KMS-11 (cell line): ENCODE results near the gene PDE4D.

Source experiments
- H2AFZ ChIP-seq: fragments of 200-600 bp; sonication (generic); 2 replicates; pipeline ENCODE4 v1.6.1; 2016; ENCODE audit warnings: antibody characterized with exemption, mixed run types, low read depth
- H3K27ac ChIP-seq: fragments of 200-600 bp; sonication (generic); 2 replicates; pipeline ENCODE4 v1.6.1; 2016; ENCODE audit warnings: mild to moderate bottlenecking, mixed run types
- H3K27me3 ChIP-seq: fragments of 200-600 bp; sonication (generic); 2 replicates; pipeline ENCODE4 v1.6.1; 2017; ENCODE audit warnings: mild to moderate bottlenecking, low read depth, mixed run types, moderate library complexity; ENCODE audit not compliant: insufficient read depth
- H3K36me3 ChIP-seq: fragments of 200-600 bp; sonication (generic); 2 replicates; pipeline ENCODE4 v1.6.1; 2017; ENCODE audit warnings: mild to moderate bottlenecking, mixed run types; ENCODE audit not compliant: insufficient read depth
- H3K4me1 ChIP-seq: fragments of 200-600 bp; sonication (generic); 2 replicates; pipeline ENCODE4 v1.6.1; 2016; ENCODE audit warnings: mild to moderate bottlenecking, low read depth, mixed run types; ENCODE audit not compliant: poor library complexity, severe bottlenecking
- H3K4me2 ChIP-seq: fragments of 200-600 bp; sonication (generic); 2 replicates; pipeline ENCODE4 v1.7.0; 2016; ENCODE audit warnings: mild to moderate bottlenecking, mixed run types
- H3K4me3 ChIP-seq: fragments of 200-600 bp; sonication (generic); IDR thresholded peaks from 2 replicates; pipeline ENCODE4 v1.6.1; 2017; ENCODE audit warnings: low read depth, low read length, mixed read lengths; ENCODE audit not compliant: insufficient read depth
- H3K79me2 ChIP-seq: fragments of 200-600 bp; sonication (generic); 2 replicates; pipeline ENCODE4 v1.6.1; 2016; ENCODE audit warnings: low read depth, mixed run types; ENCODE audit not compliant: insufficient read depth
- H3K9ac ChIP-seq: fragments of 200-600 bp; sonication (generic); 2 replicates; pipeline ENCODE4 v1.6.1; 2016; ENCODE audit warnings: mild to moderate bottlenecking, mixed run types
- H4K20me1 ChIP-seq: fragments of 200-600 bp; sonication (generic); 2 replicates; pipeline ENCODE4 v1.6.1; 2016; ENCODE audit warnings: mild to moderate bottlenecking, mixed run types; ENCODE audit not compliant: insufficient read depth
- TF ChIP-seq, protein P1 (sequence below): fragments of 200-600 bp; sonication (generic); conservative IDR thresholded peaks from 2 replicates; pipeline ENCODE4 v1.6.1; 2017; ENCODE audit warnings: low read depth, mild to moderate bottlenecking, antibody characterized with exemption, low read length, moderate library complexity, mixed read lengths

Gene PDE4D

DNA sequence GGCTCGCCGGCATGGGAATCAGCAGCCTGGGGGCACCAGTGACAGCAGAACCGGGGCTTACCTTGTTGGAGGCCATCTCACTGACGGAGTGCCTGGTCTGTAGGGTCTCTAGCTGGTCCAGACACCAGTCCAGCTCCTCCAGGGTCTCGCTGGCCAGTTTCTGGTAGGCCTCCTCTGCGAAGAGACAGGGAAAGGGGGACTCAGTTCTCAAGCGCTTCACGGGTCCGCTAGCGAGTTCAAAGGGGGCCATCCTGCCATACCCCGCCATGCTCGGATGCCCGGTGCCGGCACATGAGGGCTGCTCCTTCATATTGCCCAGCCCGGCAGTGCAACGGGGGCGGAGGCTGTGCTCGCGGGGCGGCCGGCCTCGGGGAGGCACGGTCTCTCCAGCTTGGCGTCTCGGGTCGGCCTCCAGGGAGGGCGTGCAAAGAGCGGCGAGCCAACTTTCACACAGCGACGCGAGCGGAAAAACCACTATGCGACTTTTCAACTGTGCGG is 854.7 kb downstream of the PDE4D start:
- no peak overlapping the region for H3K4me3 ChIP-seq
- peak overlapping the region; percentile 94 for H3K4me2 ChIP-seq
- peaks cover 87% of the 10 kb centered on the region for H3K79me2 ChIP-seq
- peak overlapping the region; percentile 45 for H2AFZ ChIP-seq
- H3K36me3 ChIP-seq = peaks cover 4% of the 10 kb centered on the region; the same call in 1 of the 2 replicates
- no peaks in the 10 kb centered on the region for H4K20me1 ChIP-seq
- TF ChIP-seq, protein P1, sequence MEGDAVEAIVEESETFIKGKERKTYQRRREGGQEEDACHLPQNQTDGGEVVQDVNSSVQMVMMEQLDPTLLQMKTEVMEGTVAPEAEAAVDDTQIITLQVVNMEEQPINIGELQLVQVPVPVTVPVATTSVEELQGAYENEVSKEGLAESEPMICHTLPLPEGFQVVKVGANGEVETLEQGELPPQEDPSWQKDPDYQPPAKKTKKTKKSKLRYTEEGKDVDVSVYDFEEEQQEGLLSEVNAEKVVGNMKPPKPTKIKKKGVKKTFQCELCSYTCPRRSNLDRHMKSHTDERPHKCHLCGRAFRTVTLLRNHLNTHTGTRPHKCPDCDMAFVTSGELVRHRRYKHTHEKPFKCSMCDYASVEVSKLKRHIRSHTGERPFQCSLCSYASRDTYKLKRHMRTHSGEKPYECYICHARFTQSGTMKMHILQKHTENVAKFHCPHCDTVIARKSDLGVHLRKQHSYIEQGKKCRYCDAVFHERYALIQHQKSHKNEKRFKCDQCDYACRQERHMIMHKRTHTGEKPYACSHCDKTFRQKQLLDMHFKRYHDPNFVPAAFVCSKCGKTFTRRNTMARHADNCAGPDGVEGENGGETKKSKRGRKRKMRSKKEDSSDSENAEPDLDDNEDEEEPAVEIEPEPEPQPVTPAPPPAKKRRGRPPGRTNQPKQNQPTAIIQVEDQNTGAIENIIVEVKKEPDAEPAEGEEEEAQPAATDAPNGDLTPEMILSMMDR = no peak
- peak overlapping the region; percentile 94 for H3K27ac ChIP-seq
- peaks cover 53% of the 10 kb centered on the region for H3K4me1 ChIP-seq
- peak overlapping the region; percentile 94 for H3K9ac ChIP-seq
- no peaks in the 10 kb centered on the region for H3K27me3 ChIP-seq

DNA sequence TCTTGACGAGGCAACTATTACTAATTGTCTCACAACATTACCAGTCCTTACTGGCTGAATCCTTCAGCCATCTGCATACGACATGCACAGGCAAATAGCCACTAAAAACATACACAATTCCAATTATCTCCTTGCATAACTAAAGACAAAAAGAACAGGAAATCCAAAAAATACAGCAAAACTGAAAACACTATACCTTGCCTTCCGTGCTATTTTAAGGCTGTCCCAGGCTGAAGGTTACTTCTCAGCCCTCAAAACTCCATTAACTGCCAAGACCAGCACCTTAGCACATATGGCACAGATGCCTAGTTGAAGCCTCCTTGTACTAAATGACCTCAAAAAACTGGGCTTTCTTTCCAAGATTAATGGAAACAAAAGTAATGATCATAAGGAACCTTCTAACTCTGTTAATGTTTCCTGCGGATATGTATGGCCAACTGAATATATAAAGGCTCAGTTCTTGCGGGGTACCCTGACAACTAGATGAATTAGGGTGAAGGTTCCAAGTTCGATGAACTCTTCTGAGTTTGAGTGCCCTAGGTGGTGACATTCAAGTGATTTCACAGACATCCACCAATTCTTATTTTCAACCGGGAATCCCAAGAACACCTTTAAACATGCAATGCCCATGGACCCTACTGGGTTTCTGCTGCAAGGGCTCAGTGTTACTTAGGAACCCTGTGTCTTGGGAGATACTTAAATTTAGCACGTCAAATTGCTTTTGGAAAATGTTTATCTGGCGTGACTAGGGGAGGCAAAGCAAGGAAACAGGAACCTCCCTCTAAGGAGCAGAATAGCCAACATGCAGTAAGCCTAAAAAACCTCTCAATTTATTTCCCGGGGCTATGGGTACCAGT is 855.4 kb downstream of the PDE4D start:
- TF ChIP-seq, protein P1 = no peak; the same call in 1 of the 2 replicates
- H3K4me1 ChIP-seq = peaks cover 58% of the 10 kb centered on the region
- H3K27ac ChIP-seq = peak overlapping the region; percentile 94
- no peaks in the 10 kb centered on the region for H3K27me3 ChIP-seq
- H3K9ac ChIP-seq = peak overlapping the region; percentile 94
- no peaks in the 10 kb centered on the region for H4K20me1 ChIP-seq
- no peak overlapping the region for H2AFZ ChIP-seq
- peak overlapping the region; percentile 94 for H3K4me2 ChIP-seq
- H3K36me3 ChIP-seq = peaks cover 7% of the 10 kb centered on the region; the same call in 1 of the 2 replicates
- peaks cover 94% of the 10 kb centered on the region for H3K79me2 ChIP-seq
- no peak overlapping the region for H3K4me3 ChIP-seq

DNA sequence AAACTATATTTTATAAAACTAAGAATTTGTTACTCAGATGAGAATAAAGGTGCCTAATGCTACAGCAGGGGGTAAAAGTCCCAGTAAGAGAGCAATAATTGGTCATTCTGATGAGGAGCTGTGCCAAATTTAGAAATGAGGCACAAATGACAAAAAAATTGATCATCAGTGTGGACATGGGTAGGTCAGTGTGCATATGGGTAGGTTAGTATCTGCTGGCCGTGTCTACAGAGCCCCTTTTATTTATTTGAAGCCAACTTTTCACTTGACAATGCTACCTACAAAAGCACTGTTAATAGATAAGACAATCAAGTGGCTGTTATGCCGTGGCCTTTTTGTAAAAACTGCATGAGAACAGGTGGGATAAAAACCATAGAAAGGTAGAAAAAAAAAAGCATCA is 856.1 kb downstream of the PDE4D start:
- peak overlapping the region; percentile 94 for H3K4me2 ChIP-seq
- peaks cover 8% of the 10 kb centered on the region; the same call in 1 of the 2 replicates for H3K36me3 ChIP-seq
- H3K27me3 ChIP-seq = no peaks in the 10 kb centered on the region
- no peak overlapping the region for H3K4me3 ChIP-seq
- no peak overlapping the region for H2AFZ ChIP-seq
- no peaks in the 10 kb centered on the region for H4K20me1 ChIP-seq
- H3K79me2 ChIP-seq = peaks cover 100% of the 10 kb centered on the region
- peaks cover 58% of the 10 kb centered on the region for H3K4me1 ChIP-seq
- TF ChIP-seq, protein P1 = no peak
- peak overlapping the region; percentile 94 for H3K27ac ChIP-seq
- H3K9ac ChIP-seq = peak overlapping the region; percentile 94

DNA sequence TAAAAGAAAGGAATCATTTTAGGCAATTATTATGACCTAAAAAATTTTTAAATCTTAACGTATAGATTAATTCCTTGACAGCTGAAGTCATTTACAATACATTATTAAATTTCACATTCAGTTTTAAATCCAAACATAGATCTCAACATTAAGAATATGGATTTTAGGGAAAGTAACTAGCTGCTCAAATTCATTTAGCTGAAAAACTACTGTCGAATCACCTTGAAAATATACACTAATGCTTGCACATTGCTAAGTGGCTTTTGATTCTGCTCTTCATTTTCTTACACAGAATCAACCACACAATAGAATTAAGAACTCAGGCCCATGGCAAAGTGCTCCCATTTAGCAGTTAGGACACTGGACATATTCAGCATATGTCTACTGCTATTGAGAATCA is 856.5 kb downstream of the PDE4D start:
- H3K4me1 ChIP-seq = peaks cover 58% of the 10 kb centered on the region
- H3K9ac ChIP-seq = peak overlapping the region; percentile 94
- H4K20me1 ChIP-seq = no peaks in the 10 kb centered on the region
- H3K27me3 ChIP-seq = no peaks in the 10 kb centered on the region
- H3K36me3 ChIP-seq = peaks cover 8% of the 10 kb centered on the region; the same call in 1 of the 2 replicates
- no peak overlapping the region for H3K4me3 ChIP-seq
- H3K79me2 ChIP-seq = peaks cover 100% of the 10 kb centered on the region
- H2AFZ ChIP-seq = no peak overlapping the region
- TF ChIP-seq, protein P1 = no peak
- peak overlapping the region; percentile 94 for H3K27ac ChIP-seq
- peak overlapping the region; percentile 94 for H3K4me2 ChIP-seq
